ENCODE results near the gene CFAP20.
A peak's percentile ranks its signal among the peaks of the same experiment; 100 is the strongest.

Gene CFAP20

GRCh38 chr16:58129097-58129936 is at the start of gene CFAP20:
Gene CFAP20 (minus strand): TSS chr16:58129381. CDS start chr16:58129115, 266 bp downstream.
- DNase-seq (ENCODE audit: low spot score): peak; percentile 98

DNA sequence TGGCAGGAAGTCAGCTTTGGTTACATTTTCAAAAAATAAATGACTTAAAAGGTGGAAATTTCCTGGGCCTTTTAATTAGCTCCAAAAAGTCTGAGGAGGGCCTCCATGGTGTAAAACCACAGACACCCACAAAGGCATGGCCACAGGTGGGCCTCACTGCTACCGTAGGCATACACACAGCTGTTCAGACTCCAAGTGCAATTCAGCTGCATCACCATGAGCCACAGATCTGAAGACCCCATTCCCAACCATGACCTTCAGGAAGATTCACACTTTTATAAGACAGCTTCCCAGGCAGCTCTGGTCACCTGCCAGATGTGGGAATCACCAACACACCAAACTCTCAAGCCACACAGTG is 48.2 kb upstream of the CFAP20 start:
- DNase-seq (ENCODE audit: low spot score): no peak

DNA sequence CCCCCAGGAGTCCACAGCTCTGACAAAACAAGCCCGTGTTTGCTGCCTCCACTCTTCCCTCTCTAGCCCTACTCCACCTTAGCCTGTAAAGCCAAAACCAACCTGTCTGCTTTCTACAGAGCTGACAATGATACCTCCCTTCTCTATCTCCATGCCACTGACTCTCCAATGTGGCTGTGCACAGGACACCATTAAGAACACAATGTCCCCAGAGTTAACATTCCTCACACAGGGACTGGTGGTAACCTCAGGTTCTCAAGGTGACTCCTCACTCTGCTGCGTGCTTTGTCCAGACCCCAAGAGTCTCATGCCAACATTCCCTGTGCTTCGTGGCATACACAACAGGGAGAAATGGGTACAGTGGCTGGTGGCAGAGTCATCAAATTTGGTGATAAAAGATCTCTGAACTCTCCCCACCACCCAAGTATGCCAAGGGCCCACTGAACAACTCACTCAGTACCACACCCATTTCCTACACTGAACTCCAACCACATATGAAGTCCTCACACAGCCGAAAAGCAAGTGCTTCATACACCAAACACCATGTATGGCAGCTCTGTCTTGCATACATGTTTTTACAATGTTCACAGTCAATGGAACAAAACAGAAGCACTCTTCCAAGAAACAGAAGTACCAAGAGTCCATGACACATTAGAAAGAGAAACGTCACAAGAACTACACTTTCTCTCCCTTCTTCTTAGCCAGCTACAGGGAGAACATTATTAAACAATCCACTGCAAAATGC is 47.6 kb upstream of the CFAP20 start:
- no peak for DNase-seq (ENCODE audit: low spot score)

DNA sequence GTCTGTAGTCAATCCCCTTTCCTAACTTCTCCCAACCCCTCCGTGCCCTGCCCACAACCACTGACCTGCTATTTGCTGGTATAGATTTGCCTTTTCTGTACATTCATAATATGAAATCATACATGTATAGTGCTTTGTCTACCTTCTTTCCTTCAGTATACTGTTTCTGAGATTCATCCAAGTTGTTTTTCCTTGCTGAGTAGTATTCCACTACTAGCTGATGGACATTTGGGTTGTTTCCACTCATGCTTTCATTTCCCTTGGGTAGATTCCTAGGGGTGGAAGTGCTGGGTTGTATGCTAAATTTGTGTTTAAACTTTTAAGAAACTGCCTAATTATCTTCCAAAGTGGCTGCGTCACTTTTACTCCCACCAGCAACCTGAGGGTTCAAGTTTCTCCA is 41.0 kb upstream of the CFAP20 start:
- DNase-seq (ENCODE audit: low spot score): no peak

DNA sequence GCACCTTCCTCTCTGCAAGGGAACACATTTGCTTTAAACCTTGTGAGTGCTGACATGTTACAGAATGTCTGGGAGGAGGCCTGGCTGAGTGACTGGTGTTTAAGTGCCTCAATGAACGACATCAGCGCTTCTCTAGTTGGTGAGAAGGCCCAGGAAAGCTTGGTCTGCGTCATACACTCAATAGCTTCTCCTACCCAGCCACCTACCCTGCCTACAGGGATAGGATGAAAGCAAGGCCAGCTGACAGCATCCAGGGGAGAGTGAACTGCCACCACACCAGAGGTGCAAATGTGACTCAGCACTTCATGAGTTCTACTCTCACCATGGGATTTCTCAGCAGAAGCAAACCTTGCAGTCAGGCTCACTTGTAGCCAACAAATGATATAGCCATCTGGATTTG is 31.7 kb upstream of the CFAP20 start:
- no peak for DNase-seq (ENCODE audit: low spot score)

DNA sequence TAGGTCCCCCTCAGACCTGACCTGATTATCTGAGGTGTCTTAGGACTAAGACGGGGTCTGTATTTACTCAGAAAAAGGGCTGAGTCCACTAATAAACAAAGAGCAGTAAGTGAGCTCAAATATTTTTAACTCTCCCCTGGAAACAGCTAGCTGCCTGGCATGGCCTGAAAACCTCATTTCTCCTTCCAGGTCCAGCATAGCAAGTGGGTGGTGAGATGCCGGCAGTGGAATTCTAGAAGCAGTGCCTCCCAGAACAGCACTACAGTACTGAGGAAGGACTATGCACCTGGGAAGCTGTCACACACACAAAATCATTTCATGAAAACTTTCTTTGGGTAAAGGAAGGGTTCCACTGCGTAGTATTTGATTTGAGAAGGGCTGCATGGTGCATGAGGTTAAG is 29.5 kb upstream of the CFAP20 start:
- DNase-seq (ENCODE audit: low spot score): no peak

DNA sequence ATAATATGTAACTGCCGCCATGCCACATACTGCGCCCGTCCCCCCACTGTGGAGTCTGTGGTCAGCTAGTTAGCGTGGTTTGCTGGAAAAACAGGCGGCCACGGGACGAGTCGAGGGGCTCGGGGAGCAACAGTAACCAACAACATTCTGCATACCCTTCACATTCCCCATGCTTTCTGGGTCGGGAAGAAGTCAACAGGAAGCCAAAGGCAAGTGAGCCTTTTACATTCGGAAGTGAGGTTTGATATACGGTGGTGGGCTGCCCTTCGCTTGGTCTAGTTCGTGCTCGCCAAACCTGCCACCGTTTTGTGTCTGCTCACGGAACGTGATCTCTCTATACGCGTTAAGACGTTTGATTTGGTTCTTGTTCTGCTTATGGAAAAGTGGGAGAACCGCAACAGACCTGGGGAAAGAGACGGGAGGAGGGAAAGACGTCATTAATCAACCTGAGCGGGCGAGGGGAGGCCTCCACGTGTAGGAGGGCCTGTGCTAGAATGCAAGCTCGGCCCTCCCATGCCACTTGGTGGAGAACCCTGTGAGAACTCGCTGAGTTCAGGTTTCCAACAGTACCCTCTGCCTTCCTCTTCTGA is 28.9 kb upstream of the CFAP20 start:
- DNase-seq (ENCODE audit: low spot score): no peak

- DNase-seq (ENCODE audit: low spot score): no peak
Measured at GRCh38 chr16:58157239-58157638, 28.1 kb upstream of the CFAP20 start.

GRCh38 chr16:58155839-58156238 is 26.7 kb upstream of the CFAP20 start:
- DNase-seq (ENCODE audit: low spot score): no peak

GRCh38 chr16:58154345-58154744 is 25.2 kb upstream of the CFAP20 start:
- peak; percentile 18 for DNase-seq (ENCODE audit: low spot score)

DNA sequence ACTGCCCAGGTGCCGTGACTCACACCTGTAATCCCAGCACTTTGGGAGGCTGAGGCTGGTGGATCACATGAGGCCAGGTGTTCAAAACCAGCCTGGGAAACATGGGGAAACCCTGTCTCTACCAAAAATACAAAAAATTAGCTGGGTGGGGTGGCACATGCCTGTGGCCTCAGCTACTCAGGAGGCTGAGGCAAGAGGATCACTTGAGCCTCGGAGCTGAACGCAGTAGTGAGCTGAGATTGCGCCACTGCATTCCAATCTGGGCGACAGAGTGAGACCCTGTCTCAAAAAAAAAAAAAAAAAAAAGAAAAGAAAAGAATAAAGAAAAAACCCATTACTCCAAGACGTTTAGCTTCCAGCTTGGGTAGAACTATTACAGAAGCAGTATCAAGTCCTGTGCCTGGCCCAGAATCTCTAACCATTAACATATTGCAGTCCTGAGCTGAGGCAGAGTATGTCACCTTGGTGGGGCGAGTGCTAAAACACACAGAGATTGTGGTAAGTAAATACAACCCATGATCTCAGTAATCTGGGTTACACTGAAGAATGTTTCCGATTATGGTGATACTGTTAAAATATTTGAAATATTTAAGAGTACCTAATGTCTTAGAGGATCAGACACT is 23.2 kb upstream of the CFAP20 start:
- peak; percentile 29 for DNase-seq (ENCODE audit: low spot score)

- DNase-seq (ENCODE audit: low spot score): no peak
Measured at GRCh38 chr16:58148526-58148925, 19.3 kb upstream of the CFAP20 start.

DNA sequence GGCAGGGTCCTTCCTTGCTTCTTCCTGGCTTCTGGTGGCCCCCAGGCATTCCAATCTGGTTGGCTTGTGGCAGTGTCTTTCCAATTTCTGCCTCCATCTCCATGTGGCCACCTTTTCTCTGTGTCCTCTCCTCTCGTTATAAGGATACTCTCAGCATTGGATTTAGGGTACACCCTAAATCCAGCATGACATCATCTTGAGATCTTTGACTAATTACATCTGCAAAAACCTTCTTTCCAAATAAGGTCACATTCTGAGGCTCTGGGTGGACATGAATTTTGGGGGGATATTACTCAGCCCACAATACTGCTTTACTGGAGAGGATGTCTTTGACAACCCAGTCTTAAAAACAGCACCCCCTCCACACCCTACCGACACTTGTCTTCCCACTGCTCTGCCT is 18.9 kb upstream of the CFAP20 start:
- DNase-seq (ENCODE audit: low spot score): no peak

DNA sequence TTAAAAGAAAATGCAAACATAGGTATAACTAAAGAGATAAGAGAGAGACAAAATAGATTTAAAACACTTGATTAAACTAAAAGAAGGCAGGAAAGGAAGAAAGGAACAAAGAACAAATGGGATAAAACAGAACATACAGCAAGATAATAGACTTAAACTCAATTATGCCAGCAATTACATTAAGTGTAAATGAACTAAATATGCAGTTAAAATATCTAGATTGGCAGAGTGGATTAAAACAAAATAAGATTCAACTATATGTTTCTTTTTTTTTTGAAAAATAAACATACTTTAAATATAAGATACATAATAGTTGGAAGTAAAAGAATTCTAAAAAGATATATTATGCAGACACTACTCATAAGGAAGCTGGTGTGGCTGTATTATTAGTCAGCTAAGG is 9.7 kb upstream of the CFAP20 start:
- no peak for DNase-seq (ENCODE audit: low spot score)

DNA sequence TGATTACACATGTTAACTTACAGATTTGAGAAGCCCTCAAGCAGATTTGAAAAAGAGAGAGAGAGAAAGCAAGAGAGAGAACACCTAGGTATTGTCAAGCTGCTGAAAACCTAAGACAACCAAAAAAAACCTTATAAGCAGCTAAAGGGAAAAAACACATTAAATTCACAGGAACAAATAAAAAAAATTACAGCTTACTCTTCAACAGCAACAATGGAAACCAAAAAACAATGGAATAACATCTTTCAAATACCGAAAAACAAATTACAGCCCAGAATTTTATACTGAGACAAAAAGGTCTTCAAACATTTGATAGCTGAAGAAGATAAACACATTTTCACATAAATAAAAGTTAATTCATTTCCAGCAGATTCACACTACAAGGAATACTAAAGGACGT is 8.4 kb upstream of the CFAP20 start:
- DNase-seq (ENCODE audit: low spot score): no peak

GRCh38 chr16:58128711-58129096 is 477 bp downstream of the CFAP20 start:
- peak; percentile 50 for DNase-seq (ENCODE audit: low spot score)

- no peak for DNase-seq (ENCODE audit: low spot score)
Measured at GRCh38 chr16:58128181-58128631, 975 bp downstream of the CFAP20 start.

GRCh38 chr16:58127634-58128033 is 1.5 kb downstream of the CFAP20 start:
- no peak for DNase-seq (ENCODE audit: low spot score)

GRCh38 chr16:58127033-58127556 is 2.1 kb downstream of the CFAP20 start:
- peak; percentile 33 for DNase-seq (ENCODE audit: low spot score)

DNA sequence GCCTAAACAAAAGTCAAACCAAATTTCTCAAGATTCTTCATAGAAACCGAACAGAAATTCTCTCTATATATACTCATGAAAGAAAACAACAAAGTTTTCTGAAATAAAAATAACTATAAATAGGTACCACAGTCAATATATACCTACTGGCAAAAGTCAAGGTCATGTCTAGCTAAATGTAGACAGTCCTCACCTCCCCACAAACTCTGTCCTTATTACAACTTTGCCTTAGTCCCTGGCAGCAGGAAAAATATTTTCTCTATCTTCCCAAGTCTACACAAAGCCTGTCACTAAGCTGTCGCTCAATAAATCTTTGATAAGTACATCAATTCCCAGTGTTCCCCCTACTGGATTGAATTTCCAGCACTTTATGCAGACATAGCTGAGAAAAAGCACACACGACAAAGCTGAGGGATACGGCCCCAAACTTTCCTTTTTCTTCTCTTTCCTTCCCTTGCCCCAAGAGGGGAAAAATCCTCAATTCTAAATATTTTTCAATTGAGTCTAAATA is 2.7 kb downstream of the CFAP20 start:
- DNase-seq (ENCODE audit: low spot score): no peak

DNA sequence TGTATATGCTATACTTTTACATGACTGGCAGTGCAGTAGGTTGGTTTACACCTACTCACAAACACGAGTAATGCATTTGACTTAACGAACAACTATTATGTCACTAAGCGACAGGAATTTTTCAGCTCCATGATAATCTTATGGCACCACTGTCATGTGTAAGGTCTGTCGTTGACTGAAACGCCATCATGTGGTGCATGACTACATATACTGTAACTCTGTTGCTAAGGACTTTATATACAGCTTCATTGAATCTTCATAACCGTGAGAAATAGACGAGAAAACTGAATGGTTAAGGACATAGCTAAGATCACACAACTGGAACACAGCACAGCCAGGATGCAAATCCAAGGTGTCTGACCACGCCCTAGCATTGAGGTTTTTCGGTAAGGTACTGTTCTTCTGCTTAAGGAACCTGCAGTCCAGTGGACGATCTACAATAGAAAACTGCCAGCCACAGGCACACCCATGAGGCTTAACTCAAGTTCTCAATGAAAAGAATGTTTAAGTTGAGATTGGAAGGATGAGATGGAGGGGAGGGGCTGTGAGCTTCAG is 3.3 kb downstream of the CFAP20 start:
- DNase-seq (ENCODE audit: low spot score): no peak

DNA sequence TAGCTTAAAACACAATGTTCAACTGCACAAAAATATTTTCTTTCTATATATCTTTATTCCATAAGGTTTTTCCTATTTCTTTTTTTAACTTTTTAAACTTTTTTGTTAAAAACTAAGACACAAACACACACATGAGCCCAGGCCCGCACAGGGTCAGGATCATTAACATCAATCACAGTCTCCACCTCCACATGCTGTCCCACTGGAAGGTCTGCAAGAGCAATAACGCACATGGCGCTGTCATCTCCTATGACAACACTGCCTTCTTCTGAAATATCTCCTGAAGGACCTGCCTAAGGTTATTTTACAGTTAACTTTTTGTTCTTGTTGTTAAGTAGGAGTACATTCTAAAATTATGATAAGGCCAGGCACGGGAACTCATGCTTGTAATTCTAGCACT is 4.1 kb downstream of the CFAP20 start:
- no peak for DNase-seq (ENCODE audit: low spot score)

Measured in GM03348 (cell line).